Activated CD8-positive, alpha-beta memory T cell treated with anti-CD3 and anti-CD28 coated beads, Interleukin-2, amount 50 U/mL, for 4 hours (primary cell): ENCODE data around the gene C12orf75.
"Not testable (repeated sequence)": the region's sequence is repeated elsewhere in the genome, so short reads cannot be mapped to it uniquely, and the experiment has no call there.

Experiments
- DNase-seq: peaks from one replicate; pipeline ENCODE4 v3.0.0-alpha.2; 2020

C12orf75 gene

DNA sequence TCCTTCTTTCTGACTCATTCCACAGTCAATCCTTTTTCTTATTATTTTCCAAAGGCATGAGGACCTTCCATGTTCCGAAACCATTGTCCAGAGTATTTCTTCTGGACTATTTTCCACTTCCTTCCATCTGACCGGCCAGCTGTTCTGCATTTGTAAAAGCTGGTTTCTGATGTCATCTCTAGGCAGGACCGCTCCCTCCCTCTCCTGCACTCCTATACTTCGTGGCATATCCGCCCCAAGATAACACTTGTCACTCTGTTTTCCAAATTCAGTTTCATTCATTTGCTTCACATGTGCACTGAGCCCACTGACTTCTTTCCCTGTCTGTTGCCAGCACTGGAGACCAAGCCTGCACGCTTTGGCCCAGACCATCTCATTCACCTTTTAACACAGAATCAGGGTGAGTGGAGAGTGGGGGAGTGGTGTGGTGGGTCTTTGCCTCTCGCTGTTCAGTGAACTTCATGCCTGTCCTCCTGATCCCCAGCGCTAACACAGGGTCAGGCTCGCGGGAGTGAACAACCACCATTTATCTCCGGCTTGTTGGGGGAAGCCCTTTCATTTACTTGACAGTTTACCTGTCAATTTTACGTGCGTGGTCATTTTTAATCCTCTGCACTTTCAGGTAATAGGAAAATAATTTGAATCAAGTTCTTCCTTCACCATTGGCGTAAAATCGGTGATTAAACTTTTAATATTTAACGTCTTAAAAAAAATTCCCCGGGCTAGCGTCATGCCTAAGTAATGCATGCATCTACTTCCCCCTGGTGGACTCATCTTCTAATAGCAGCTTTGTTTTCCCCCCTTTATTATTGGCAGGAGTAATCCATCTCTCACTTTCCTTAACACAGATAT is 52.5 kb downstream of the C12orf75 start:
- no peak for DNase-seq

DNA sequence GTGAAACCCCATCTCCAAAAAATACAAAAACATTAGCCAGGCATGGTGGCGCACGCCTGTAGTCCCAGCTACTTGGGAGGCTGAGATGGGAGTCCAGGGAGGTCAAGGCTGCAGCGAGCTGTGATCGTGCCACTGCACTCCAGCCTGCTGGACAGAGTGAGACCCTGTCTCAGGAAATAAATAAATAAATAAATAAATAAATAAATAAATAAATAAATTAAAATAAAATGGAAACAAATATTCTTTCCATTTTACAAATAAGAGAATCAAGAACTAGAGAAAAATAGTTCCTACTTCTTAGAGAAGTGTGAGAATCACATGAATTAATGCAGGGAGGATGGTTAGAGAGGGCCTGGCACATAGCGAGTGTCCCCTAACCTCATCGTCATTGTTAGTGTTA is 53.7 kb downstream of the C12orf75 start:
- no peak for DNase-seq

DNA sequence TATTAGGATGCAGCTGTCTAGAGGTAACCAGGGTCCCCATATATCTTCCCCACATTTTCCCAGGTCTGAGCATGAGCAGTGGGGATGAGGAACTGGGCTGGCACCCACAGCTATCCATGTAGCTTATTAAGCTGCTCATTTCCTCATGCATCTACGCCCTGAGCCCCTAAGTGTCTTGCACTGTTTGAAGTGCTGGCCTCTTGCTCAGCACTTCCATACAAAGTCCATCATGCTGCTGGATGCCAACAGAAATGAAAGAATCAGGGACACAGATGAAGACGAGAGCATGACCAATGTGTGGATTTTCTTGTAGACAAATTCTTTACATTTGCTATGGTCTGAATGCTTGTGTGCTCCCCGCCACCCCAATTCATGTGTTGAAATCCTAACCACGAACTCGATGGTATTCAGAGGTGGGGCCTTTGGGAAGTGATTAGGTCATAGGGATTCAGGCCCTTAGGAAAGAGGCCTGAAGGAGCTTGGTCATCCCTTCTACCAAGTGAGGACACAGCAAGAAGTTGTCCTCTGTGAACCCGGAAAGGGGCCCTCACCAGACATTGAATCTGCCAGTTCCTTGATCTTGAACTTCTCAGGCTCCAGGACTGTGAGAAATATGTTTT is 54.5 kb downstream of the C12orf75 start:
- no peak for DNase-seq

DNA sequence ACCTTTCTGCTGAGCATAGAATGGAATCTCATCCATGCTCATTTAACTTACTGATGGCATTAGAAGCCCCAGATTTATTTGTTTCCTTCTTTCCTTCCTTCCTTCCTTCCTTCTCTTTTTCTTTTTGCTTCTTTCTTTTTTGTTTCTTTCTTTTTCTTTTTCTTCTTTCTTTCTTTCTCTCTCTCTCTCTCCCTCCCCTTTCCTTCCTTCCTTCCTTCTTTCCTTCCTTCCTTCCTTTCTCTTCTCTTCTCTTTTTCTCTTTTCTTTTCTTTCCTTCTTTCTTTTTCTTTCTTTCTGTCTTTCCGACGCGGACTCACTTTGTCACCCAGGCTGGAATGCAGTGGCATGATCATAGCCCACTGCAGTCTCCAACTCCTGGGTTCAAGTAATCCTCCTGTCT is 55.9 kb downstream of the C12orf75 start:
- DNase-seq: no peak

DNA sequence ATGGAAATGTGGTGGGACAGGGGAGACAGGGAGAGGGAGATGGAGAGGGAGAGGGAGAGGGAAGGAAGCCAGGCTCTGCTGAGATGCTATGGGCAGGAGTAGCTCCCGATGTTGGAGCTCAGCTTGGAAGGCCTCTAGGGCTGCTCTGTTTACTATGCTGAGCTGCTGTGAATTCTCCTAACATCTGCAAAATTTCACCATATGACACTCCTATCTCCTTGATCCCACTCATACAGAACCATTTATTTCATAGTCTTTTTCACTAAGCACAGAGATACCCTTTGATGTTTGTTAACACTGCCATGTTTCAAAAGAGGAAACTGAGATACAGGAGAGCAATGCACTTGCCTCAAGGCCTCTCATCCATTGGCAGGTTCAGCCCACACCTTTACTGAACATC is 60.7 kb downstream of the C12orf75 start:
- no peak for DNase-seq

DNA sequence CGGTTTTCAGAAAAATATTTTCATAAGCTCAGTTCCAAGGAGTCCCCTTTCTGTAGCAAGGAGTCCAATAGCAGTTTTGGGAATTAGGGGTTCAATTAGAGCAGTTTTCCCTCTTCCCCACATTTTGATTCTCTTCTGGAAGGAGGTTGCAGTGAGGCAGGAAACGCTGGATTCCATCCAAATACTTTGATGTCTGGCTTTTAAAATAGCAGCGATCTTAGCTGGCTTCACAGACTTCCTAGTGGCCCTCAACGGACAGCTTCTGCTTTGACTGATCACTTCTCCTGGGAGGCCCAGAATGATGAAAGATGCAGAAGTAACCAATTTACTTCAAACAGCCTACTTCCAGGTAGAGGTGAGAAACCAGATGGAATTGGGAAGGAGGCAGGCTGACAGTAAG is 63.1 kb downstream of the C12orf75 start:
- DNase-seq: no peak

DNA sequence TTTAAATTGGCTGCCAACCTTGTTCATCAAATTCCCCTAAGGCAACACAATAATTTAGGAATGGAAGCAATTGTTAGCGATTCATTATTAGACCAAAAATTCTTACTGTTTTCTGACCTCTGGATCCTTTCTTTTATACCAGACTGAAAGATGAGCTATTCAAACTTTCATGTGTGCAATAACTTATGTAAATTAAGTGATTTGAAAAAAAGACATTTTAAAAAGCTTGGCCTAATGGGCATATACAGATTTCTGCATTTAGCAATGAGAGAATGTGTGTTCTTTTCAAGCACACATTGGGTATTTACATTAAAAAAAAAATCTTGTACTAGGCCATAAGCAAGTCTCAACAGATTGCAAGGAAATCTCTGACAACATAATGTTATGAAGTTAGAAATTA is 65.5 kb downstream of the C12orf75 start:
- no peak for DNase-seq

DNA sequence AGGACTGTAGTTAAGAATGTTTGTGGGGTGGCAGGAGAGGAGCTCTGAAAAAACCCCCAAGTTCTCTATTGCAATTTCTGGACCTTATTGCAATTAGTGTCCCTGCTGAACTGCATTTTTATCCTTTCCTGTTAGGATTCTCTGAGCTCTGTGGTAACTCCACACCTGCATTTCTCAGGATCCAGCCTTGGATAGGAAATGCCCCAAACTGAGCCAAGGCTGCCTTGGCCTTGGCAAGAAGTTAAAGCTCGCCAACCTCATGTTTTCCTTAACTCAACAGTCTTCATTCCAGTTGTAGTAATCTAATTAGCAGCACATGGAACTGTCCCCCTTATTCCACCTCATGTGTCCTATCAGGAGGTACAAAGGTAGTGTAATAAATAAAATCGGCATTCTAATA is 66.5 kb downstream of the C12orf75 start:
- DNase-seq: no peak

DNA sequence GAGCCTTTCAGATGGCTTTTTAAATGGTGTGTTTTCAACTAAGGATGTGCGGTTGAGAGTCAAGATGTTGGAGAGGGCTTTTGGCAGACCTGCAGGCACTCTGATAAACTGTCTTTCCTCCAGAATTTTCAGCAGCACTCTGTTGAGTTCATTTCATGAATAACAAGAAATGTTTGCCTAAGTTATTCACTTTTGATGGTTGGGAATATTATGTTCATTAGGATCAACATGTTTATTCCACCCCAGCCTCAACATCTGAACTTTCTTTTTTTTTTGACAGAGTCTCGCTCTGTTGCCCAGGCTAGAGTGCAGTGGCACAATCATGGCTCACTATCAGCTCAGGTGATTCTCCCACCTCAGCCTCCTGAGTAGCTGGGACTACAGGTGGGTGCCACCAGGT is 68.4 kb downstream of the C12orf75 start:
- DNase-seq: no peak

DNA sequence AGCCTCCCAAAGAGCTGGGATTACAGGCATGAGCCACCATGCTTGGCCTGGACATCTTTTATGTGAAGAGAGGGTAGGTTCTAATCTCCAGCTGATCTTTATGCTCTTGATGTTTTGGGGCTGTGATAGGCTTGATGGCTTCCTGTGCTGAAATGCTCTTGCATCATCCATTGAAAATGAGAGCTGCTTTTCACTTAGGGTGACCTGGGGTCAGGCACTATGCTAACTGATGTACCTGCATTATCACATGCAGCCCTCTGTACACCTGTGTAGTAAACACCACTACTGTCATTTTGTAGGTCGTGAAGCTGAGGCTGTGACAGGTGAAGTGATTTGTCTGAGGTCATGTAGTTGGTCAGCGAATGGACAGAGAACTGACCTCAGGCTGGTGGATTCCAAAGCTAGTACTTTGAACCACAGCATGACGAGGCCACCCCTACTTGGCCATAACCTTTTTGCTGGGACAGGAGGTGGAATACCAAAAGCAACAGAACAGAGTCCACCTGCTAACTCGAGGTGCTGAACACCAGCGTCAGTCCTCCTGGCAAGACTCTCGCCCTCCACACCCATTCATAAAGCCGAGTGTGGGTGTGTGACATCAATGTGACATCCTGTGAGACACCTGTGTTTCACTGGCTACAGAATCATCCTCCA is 69.1 kb downstream of the C12orf75 start:
- DNase-seq: no peak

DNA sequence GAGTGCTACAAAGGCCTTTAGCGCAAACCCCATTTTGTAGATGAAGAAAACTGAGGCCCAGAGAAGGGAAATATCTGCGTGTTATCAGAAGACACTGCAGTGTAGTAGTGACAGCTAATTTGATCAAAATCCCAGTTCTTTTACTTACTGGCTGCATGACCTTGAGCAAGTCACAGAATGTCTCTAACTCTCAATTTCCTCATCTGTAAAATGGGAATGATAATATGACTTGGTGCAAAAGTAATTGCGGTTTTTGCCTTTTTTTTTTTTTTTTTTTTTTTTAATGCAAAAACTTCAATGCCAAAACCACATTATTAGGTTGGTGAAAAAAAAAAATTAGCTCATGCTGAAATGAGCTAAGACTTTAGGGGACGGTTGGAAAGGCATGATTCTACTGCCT is 69.7 kb downstream of the C12orf75 start:
- no peak for DNase-seq

DNA sequence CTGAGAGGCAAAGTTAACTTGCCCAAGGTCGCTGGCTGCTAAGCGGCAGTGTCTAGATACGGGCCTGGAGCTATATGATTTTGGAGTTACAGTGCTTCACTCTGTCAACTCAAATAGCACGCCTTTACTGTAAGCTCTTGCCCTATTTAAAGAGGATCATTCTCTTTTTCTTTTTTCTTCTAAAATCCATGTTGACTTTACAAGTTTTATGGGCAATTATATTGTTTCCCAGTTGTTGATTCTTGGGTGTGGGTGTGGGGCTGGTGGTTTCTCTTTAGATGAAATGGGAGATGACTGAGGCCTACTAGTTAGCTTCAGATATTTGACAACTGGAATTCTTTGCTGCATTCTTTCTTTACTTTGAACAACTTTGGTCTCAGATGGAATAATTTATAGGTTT is 70.7 kb downstream of the C12orf75 start:
- DNase-seq: no peak

DNA sequence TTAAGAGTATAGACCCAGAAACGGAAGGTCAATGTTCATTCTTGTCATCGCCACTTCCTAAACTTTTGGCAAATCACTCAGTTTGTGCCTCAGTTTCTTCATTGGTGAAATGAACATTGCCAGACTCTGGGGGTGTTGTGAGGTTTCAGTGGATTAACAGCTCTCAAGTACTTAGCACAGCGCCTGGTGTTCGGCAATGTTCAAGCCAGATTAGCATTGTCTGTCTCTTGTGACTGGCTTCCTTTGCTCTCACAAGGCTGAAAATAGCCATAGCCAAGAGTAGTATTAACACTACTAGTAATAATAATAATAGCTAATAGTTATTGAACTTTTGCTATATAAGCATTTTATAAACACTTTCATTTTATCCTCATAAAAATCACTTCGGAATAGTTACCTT is 71.9 kb downstream of the C12orf75 start:
- DNase-seq: no peak

DNA sequence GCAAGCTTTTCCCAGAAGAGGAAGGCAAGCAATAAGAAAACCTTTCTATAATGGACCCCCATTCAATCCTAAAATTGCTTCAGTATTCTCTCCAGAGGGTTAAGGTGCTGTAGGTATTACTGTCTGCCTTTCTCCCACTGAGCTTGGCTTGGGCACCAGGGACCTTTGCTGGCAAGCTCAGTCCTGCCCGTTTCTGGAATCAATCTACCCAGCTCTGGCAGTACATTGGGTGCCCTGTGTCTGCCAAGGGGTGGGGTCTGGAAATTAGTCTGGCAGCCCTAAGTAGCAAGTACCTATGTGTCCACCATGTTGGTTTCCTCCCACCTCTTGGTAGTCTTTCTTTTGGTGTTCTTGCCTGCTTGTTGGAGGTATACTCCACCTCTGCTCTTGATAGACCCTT is 72.6 kb downstream of the C12orf75 start:
- DNase-seq: no peak

DNA sequence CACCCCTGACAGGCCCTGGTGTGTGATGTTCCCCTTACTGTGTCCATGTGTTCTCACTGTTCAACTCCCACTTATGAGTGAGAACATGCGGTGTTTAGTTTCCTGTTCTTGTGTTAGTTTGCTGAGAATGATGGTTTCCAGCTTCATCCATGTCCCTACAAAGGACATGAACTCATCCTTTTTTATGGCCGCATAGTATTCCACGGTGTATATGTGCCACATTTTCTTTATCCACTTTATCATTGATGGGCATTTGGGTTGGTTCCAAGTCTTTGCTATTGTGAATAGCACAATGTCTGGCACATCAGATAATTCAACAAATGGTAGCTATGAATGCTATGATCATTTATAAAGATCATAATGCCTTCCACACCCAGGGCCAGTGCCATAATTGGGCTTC is 73.6 kb downstream of the C12orf75 start:
- DNase-seq: not testable (repeated sequence)

DNA sequence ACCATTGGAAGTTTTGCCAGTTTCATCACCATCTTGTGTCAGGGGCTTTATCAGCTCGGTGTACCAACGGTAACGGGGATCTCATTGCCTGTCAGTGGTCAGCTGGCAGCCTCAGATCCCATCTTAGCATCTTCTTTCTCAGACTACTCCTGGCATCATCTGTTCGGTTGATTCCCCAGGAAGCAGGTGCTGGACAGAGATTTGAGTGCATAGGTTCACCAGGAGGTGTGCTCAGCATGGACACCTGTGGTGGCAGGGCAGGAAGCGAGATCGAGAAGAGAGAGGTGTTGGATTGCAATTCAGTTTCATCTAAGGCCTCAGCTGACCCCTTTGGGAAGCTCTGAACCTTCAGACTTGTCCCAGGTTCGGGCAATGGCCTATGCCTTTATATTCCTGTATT is 76.0 kb downstream of the C12orf75 start:
- DNase-seq: no peak

DNA sequence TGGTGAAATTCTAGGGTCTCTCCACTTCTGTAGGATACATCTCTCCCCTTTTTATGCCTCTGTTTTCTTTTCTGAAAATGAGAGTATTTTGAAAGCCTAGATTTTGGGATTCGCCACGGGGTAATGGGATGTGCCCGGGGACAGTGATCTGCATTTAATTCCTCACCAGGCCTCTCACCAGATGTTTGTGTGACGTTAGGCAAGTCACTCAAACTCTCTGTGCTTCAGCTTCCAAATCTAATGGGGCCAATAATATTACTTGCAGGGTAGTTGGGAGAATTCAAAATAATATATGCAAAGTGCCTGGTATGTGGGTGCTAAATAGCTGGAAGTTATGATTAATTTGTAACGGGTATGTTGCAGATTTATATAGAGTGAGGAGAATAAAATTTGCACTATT is 78.8 kb downstream of the C12orf75 start:
- no peak for DNase-seq

DNA sequence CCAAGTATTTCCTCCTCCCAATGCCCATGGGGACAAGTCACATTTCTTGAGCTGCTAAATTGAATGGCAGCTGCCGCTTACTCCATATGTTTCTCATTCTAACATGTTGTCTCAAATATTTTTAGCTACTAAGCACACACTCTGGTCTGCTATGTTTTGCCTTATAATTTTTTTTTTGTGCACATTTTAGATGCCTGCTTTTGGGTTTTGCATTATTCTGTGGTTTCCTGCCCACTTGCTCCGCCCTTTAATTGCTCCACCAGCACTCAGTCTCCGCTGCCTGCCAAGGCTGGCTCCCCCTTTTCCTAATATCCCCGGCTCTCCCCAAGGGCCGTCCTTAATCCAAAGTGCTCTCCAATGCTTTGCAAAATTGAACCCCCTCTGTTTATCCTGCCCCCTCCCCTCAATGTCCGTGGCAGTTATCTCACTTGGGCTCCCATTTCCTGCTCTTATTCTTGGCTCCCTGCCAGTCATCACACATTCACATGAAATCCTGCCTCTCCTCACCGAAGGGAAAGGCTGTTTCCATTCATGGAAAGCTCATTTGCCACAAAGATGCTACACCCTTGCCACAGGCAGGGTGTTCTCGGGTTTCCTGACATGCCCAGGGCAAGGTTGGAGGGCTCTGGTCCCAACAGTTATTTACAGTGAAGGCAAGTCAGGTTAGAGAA is 79.4 kb downstream of the C12orf75 start:
- no peak for DNase-seq

DNA sequence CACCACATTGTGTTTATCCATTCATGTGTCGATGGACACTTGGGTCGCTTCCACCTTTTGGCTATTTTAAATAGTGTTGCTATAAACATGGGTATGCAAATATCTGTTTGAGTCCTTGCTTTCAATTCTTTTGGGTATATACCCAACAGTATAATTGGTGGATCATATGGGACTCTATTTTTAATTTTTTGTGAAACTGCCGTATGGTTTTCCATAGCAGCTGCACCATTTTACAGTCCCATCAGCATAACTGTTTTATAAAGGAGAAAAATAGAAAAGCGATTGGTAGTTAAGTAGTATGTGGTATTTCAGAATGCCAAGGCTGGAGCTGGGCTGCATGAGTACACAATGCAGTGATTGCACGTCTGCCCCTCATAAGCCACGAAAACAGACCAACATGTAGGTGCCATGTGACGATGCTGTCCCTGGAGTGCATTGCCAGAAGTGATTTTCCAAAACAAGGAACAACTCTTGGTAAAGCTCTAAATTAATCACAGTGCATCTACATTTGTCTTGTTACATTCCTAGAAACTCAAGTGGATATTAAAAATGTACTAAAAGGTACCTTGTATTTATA is 83.5 kb downstream of the C12orf75 start:
- DNase-seq: no peak

DNA sequence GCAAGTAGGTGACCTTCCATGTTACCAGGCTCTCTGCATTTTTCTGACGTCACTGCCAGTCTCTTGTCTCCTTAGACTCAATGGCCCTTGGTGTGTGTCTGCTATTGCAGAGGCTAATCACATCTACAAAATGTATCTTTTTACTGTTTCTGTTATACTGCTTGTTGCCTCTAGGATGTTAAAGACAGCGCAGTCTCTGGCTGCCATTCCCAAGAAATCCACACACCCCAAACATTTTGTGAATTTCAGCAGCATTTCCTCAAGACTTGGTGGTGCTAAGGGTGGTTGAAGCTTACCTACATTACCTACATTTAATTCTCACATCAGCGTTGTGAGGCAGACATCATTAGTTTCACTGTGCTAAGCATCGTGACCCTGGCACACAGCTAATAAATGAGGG is 87.2 kb downstream of the C12orf75 start:
- no peak for DNase-seq

DNA sequence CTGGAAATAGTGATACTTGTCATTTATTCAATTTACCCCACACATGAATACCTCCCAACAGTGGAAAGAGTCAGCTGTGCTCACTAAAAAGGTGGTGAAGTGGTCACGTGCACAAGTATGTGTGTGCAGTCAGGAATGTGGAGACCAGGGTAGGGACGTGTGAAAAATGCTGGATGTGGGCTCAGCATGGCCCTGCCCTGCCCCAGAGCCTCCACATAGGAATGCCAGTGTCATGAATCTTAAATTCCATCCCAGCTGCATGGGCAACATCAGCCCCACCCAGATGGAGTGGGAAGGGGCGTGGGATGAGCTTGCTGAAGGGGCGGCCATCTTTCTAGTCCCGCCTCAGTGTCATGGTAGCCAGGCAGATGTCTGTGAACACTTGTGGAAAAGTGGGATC is 87.7 kb downstream of the C12orf75 start:
- DNase-seq: no peak

DNA sequence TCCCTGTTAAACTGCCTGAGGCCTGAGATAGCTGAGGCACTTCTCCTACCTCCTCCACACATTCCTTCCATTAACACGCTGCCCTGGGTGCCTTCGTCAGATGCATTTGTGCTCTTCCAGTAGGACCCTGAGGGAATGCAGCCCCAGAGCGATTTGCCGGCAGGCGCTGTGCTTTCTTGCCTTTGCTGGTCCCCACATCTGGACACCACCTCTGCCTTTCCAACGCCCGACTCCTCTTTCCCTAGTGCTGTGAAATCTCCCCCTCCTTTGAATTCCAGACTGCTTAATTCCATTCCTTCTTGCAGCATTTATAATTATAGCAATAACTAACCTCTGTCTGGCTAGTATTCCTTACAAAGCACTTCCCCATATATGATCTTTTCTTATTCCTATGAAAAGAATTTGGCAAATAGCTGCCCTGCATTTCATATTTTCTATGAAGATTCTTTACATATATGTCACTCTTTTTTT is 88.4 kb downstream of the C12orf75 start:
- DNase-seq: no peak

DNA sequence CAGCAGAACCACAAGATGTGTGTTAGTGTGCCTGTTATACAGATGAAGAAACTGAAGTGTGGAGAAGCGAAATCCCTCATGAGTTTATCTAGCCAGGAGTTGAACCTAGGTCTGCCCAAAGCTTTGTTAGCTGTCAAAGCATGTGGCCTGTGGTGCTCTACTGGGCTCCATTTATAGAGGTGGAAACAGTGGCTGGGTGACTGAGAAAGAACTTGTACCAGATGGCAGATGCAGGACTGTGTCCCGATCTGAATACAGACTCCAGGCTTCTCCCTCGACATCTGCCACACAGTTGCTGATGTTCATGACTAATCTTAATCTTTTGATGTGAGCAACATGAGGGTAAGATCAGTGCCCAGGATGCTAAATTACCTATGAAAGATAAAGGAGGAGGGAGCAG is 89.1 kb downstream of the C12orf75 start:
- no peak for DNase-seq
